Glutamatergic neuron (in vitro differentiated cells): ENCODE data around the gene HM13. TPM values are rescaled to one million over a fixed set of nuclear protein-coding genes. Genes with fewer than 3 reads are reported as not detected.

Source experiments
- DNase-seq: peaks from one replicate; pipeline ENCODE4 v3.0.0; 2022
- H3K27ac Mint-ChIP-seq: one replicate; pipeline ENCODE4 v1.8.0; 2020; ENCODE audit warnings: mild to moderate bottlenecking, mixed read lengths, inconsistent platforms; ENCODE audit not compliant: unreplicated experiment
- H3K27me3 Mint-ChIP-seq: one replicate; pipeline ENCODE4 v1.8.0; 2020; ENCODE audit warnings: mild to moderate bottlenecking, moderate library complexity, mixed read lengths, inconsistent platforms; ENCODE audit not compliant: unreplicated experiment
- H3K36me3 Mint-ChIP-seq: one replicate; pipeline ENCODE4 v1.8.0; 2020; ENCODE audit warnings: mild to moderate bottlenecking, mixed read lengths, inconsistent platforms; ENCODE audit not compliant: unreplicated experiment
- H3K4me1 Mint-ChIP-seq: one replicate; pipeline ENCODE4 v1.8.0; 2020; ENCODE audit warnings: mild to moderate bottlenecking, low read depth, mixed read lengths, inconsistent platforms; ENCODE audit not compliant: unreplicated experiment
- H3K4me3 Mint-ChIP-seq: one replicate; pipeline ENCODE4 v1.8.0; 2020; ENCODE audit warnings: mild to moderate bottlenecking, mixed read lengths, inconsistent platforms; ENCODE audit not compliant: unreplicated experiment
- H3K9me3 Mint-ChIP-seq: one replicate; pipeline ENCODE4 v1.8.0; 2020; ENCODE audit warnings: mild to moderate bottlenecking, moderate library complexity, mixed read lengths, inconsistent platforms; ENCODE audit not compliant: unreplicated experiment
- CTCF ChIP-seq: fragments of 200-600 bp; sonication (generic); IDR thresholded peaks from one replicate; pipeline ENCODE4 v1.5.0; 2021; ENCODE audit not compliant: partially characterized antibody, unreplicated experiment
- total RNA-seq: library from RNA; stranded (reverse); fragmentation: NEBNext Ultra II Directional; extraction: Animal tissue kit (Norgen Biotek cat#: 25700); gene quantifications from one replicate; pipeline ENCODE4 v1.2.1, GENCODE V29; 2021; ENCODE audit not compliant: unreplicated experiment

The HM13 gene
- total RNA-seq, 1 donor from 2014 or later = 320 TPM

DNA sequence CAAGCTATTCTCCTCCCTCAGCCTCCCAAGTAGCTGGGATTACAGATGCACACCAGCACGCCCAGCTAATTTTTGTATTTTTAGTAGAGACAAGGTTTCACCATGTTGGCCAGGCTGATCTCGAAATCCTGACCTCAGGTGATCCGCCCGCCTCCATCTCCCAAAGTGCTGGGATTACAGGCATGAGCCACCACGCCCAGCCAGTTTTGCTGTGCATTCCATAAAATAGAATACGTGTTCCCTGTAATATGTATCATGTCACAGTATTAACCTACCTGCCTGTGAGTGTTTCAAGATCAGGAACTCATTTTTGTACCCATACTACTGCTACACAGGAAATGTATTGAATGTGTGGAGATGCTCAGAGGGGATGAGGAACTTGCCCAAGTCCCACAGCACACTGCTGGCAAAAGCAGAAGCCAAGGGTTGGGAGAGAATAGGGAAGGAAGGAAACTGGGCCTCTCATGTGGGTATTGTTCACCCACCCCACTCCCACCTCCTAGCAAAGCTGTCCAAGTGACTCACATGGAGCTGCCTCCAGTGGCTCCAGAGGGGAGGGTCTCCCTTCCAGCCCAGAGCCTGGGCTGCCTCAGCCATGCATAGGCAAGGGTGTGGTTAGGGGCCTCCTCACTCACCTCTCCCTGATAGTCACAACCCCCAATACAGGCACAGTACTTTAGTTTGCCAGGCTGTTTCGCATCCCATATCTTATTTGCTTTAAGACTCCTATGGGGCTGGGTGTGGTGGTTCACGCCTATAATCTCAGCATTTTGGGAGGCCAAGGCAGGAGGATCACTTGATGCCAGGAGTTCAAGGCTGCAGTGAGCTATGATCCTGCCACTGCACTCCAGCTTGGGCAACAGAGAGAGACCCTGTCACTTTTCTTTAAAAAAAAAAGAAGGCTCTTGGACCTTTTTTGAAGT is 9.4 kb downstream of the HM13 start:
- no peak for DNase-seq
- peaks cover 10% of the 10 kb centered on the region for H3K4me1 Mint-ChIP-seq
- H3K36me3 Mint-ChIP-seq = peaks cover 5% of the 10 kb centered on the region
- H3K4me3 Mint-ChIP-seq = no peak overlapping the region
- peaks cover 3% of the 10 kb centered on the region for H3K9me3 Mint-ChIP-seq
- no peak overlapping the region for H3K27ac Mint-ChIP-seq
- no peaks in the 10 kb centered on the region for H3K27me3 Mint-ChIP-seq
- no peak for TF ChIP-seq CTCF

DNA sequence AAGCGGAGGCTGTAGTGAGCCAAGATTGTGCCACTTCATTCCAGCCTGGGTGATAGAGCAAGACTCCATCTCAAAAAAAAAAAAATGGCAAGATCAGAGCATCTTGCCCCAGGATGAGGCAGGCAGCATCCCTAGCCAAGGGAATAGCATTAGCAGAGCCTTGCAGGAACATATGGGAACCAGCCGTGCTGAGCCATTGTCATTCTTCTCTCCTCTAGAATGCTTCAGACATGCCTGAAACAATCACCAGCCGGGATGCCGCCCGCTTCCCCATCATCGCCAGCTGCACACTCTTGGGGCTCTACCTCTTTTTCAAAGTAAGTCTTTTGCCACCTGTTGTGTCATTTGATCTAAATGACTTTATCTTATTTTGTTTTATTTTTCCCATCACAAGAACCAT is 13.0 kb downstream of the HM13 start:
- H3K27ac Mint-ChIP-seq = peak overlapping the region; percentile 31
- peaks cover 3% of the 10 kb centered on the region for H3K27me3 Mint-ChIP-seq
- peaks cover 3% of the 10 kb centered on the region for H3K9me3 Mint-ChIP-seq
- peaks cover 9% of the 10 kb centered on the region for H3K4me1 Mint-ChIP-seq
- peak; percentile 70 for DNase-seq
- peaks cover 5% of the 10 kb centered on the region for H3K36me3 Mint-ChIP-seq
- peak overlapping the region; percentile 7 for H3K4me3 Mint-ChIP-seq
- no peak for TF ChIP-seq CTCF

DNA sequence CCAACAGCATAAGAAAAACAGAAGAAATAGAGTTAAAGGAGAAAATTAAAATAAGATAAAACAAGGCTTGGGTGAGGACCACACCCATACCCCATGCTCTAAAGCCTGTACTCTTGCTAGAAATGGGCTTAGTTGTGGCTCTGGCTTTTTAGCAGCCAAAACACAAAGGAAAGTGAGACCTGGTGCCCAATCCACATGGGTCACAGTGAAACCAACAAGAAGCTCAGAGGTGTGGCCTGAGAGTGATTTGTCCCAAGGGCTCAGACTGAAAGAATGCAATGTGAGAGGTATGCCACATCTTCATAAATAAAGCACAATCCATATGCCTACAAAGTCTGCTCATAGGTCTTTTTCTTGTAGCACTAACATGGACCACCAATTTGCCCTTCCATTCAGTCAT is 21.1 kb downstream of the HM13 start:
- DNase-seq = no peak
- Mint-ChIP-seq H3K36me3 (peaks cover 18% of the 10 kb centered on the region), H3K27ac (no peak overlapping the region), H3K4me3 (no peak overlapping the region), H3K9me3 (peaks cover 8% of the 10 kb centered on the region), H3K27me3 (peaks cover 6% of the 10 kb centered on the region), H3K4me1 (peaks cover 8% of the 10 kb centered on the region)
- TF ChIP-seq CTCF = no peak

GRCh38 chr20:31536575-31536974 is 22.3 kb downstream of the HM13 start:
- H3K4me3 Mint-ChIP-seq = no peak overlapping the region
- no peak for TF ChIP-seq CTCF
- H3K27ac Mint-ChIP-seq = no peak overlapping the region
- peaks cover 18% of the 10 kb centered on the region for H3K36me3 Mint-ChIP-seq
- peaks cover 3% of the 10 kb centered on the region for H3K27me3 Mint-ChIP-seq
- peaks cover 8% of the 10 kb centered on the region for H3K9me3 Mint-ChIP-seq
- DNase-seq = no peak
- H3K4me1 Mint-ChIP-seq = peaks cover 8% of the 10 kb centered on the region
